Testis (tissue), 3 donors: ENCODE data around the gene SIPA1L3. TPM values are rescaled to one million over a fixed set of nuclear protein-coding genes. Genes with fewer than 3 reads are reported as not detected.
A peak's percentile ranks its signal among the peaks of the same experiment; 100 is the strongest.
"Not testable (repeated sequence)": the region's sequence is repeated elsewhere in the genome, so short reads cannot be mapped to it uniquely, and the experiment has no call there.

Experiments
- DNase-seq: peaks from one replicate; pipeline ENCODE4 v3.0.0-alpha.2; 2019
- H3K27ac ChIP-seq, 2 donors: fragments of 200-600 bp; sonication (generic); one replicate each; pipeline ENCODE4 v1.5.1; 2019
- H3K27me3 ChIP-seq: fragments of 200-600 bp; sonication (generic); one replicate; pipeline ENCODE4 v1.5.1; 2019
- H3K36me3 ChIP-seq: fragments of 200-600 bp; sonication (generic); one replicate; pipeline ENCODE4 v1.5.1; 2017; ENCODE audit warnings: low read depth; ENCODE audit errors: missing control alignments
- H3K4me1 ChIP-seq: fragments of 200-600 bp; sonication (generic); one replicate; pipeline ENCODE4 v1.5.1; 2019
- H3K4me3 ChIP-seq, 2 donors: fragments of 200-600 bp; sonication (generic); one replicate each; pipeline ENCODE4 v1.5.1; 2017 to 2019
- H3K9me3 ChIP-seq: fragments of 200-600 bp; sonication (generic); one replicate; pipeline ENCODE4 v1.5.1; 2017
- CTCF ChIP-seq, 3 experiments: fragments of 450-650 bp in 2 of 3; fragments of 200-600 bp in 1 of 3; sonication (generic) in 1 of 3; IDR thresholded peaks; one replicate each; pipeline ENCODE4 v1.5.1; 2016 to 2019; ENCODE audit warnings: antibody characterized with exemption in 3 of 3, mild to moderate bottlenecking in 2 of 3, moderate library complexity in 1 of 3
- POLR2A ChIP-seq: fragments of 450-650 bp; IDR thresholded peaks from one replicate; pipeline ENCODE4 v1.6.1; 2017; ENCODE audit warnings: antibody characterized with exemption, mild to moderate bottlenecking, moderate library complexity
- WGBS, 2 donors: methylation state at CpG; one replicate each; pipeline ENCODE4 v1.1.5; 2018; 5-methylcytosine and 5-hydroxymethylcytosine counted together
- intact Hi-C: fragments of 100-400 bp; cut with DNase I; formaldehyde crosslinking; loops from one replicate; pipeline ENCODE4 v1.15.1; 2023; ENCODE audit warnings: low total_unique reads
- polyA plus RNA-seq: library from polyadenylated mRNA; stranded (reverse); fragments of 350-450 nt; fragmentation: Illumina TruSeq; extraction: RNeasy Lipid Tissue Mini Kit (QIAGEN cat#74804); gene quantifications from one replicate; pipeline ENCODE4 v1.2.3, GENCODE V29; 2014; ENCODE audit warnings: low read depth, low replicate concordance; ENCODE audit not compliant: insufficient read depth
- total RNA-seq, 2 donors: library from RNA; depleted of rRNA; stranded (reverse); fragments of >200 nt; gene quantifications; one replicate each; pipeline ENCODE4 v1.2.3, GENCODE V29; 2016

Gene SIPA1L3
- total and polyA plus RNA-seq, 3 donors from 2014 or later: 21.1 to 47.6 (median 43.7) TPM

DNA sequence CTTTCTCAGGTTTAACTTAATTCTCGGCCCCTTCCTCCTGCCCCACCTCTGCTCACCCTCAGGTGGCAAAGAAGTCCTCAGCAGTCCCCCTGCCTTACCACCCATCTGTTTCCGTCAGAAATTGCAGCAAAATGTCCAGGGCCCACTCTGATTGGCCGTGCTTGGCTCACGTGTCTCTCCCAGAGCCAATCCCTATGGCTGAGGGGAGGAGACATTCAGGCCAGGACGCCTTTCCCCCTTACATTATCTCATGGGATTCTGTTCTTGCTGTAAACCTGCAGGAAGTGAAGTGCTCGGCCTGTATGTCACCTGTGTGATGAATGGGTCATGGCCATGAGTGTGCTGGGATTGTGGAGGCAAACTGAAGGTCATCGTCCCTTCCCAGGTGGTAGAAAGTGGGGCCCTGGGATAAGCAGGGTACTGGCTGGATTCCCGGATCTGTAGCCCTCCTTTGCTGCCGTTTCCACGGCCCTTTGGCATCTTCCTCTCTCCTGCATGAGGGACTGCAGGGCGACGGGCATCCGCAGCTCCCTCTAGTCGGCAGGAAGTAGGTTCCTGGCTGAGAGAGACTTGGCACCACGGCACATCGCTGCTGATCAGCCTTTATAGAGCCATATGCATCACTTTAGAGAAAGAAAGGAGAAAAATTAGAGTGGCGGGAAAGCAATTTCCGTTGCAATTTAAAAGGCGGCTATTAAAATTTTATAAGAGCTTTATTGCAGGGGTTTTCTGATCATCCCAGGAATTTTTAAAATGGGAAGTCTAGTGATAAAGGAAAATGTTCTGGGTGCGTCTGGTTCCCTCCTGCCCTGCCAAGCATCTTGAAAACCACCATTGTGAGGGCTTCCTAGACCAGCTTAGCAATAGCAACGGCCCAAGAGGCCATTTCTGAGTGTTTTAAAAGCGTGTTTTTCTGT, 118.2 kb downstream of the SIPA1L3 start:
- Histone ChIP-seq H3K27ac (no peak overlapping the region), H3K4me3 (no peak overlapping the region), H3K4me1 (no peaks in the 10 kb centered on the region), H3K9me3 (no peaks in the 10 kb centered on the region), H3K36me3 (no peaks in the 10 kb centered on the region), H3K27me3 (no peaks in the 10 kb centered on the region)
- DNase-seq: peak; percentile 37
- WGBS, 2 donors: 56 to 76% methylated on average over 20 to 22 of the region's 22 CpGs
- intact Hi-C loops: no loop called here
- TF ChIP-seq POLR2A (no peak), CTCF (IDR thresholded peaks at IDR 0.05) (no peak)

DNA sequence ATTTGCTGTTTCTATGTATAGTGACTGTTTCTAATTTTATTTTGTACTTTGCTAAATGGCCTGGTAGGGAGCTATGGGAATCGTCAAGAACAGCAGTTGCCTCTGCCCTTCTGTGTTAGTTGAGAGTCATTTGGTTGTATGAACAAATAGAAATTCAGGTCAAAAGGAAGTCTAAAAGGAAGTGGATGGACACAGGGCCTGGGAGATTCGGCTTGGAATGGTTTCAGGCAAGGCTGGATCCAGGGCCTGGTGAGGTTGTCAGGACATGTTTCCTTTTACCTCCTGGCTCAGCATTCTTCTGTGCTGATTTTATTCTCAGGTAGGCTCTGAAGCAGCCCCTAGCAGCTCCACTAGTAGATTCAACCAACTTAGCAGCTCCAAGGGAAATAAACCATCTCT, 118.9 kb downstream of the SIPA1L3 start:
- DNase-seq: no peak
- H3K27me3 ChIP-seq: no peaks in the 10 kb centered on the region
- intact Hi-C loops: no loop called here
- H3K27ac ChIP-seq: no peak overlapping the region
- no peaks in the 10 kb centered on the region for H3K36me3 ChIP-seq
- 63 to 67% methylated on average over 2 of the region's 2 CpGs for WGBS, 2 donors
- H3K9me3 ChIP-seq: no peaks in the 10 kb centered on the region
- no peak overlapping the region for H3K4me3 ChIP-seq
- H3K4me1 ChIP-seq: no peaks in the 10 kb centered on the region
- TF ChIP-seq POLR2A: no peak

- Histone ChIP-seq H3K9me3 (no peaks in the 10 kb centered on the region), H3K27ac (no peak overlapping the region), H3K36me3 (no peaks in the 10 kb centered on the region), H3K4me1 (no peaks in the 10 kb centered on the region), H3K4me3 (no peak overlapping the region), H3K27me3 (no peaks in the 10 kb centered on the region)
- intact Hi-C loops: no loop called here
- 87 to 91% methylated on average over 6 of the region's 6 CpGs for WGBS, 2 donors
- TF ChIP-seq POLR2A (no peak), CTCF (IDR thresholded peaks at IDR 0.05) (no peak)
- no peak for DNase-seq
These were observed 122.0 kb downstream of the SIPA1L3 start for GRCh38 chr19:38028913-38029510.

- H3K36me3 ChIP-seq, H3K4me1 ChIP-seq, H3K27ac ChIP-seq, H3K4me3 ChIP-seq, H3K9me3 ChIP-seq, intact Hi-C loops, DNase-seq, H3K27me3 ChIP-seq: not testable (repeated sequence)
- WGBS, 2 donors: 96 to 97% methylated on average over 5 to 8 of the region's 8 CpGs
These were observed 123.0 kb downstream of the SIPA1L3 start for GRCh38 chr19:38030001-38030400.

GRCh38 chr19:38030686-38031422, 123.8 kb downstream of the SIPA1L3 start:
- H3K36me3 ChIP-seq: no peaks in the 10 kb centered on the region
- no peaks in the 10 kb centered on the region for H3K4me1 ChIP-seq
- H3K4me3 ChIP-seq: no peak overlapping the region
- DNase-seq: no peak
- 84 to 86% methylated on average over 9 of the region's 9 CpGs for WGBS, 2 donors
- H3K9me3 ChIP-seq: no peaks in the 10 kb centered on the region
- intact Hi-C loops: no loop called here
- H3K27me3 ChIP-seq: no peaks in the 10 kb centered on the region
- no peak overlapping the region for H3K27ac ChIP-seq
- TF ChIP-seq CTCF (IDR thresholded peaks at IDR 0.05): no peak
